HG03378 (cell line): ENCODE results near the gene CXXC5.
"Not testable (repeated sequence)": the region's sequence is repeated elsewhere in the genome, so short reads cannot be mapped to it uniquely, and the experiment has no call there.

Experiments used
- ATAC-seq: cut with Tn5 transposase; IDR thresholded peaks from one replicate; pipeline ENCODE4 v1.9.1; 2021; ENCODE audit warnings: mild to moderate bottlenecking, moderate library complexity; ENCODE audit not compliant: unreplicated experiment

Gene CXXC5

GRCh38 chr5:139648205-139649081 is at the start of gene CXXC5:
Gene CXXC5 (plus strand): TSS chr5:139648349. CDS start chr5:139680524, 32,175 bp downstream.
- no peak for ATAC-seq

- not testable (repeated sequence) for ATAC-seq
Observed at GRCh38 chr5:139598601-139598965, 49.6 kb upstream of the CXXC5 start.

- no peak for ATAC-seq
Observed at GRCh38 chr5:139600336-139600949, 47.7 kb upstream of the CXXC5 start.

- ATAC-seq: no peak
Observed at GRCh38 chr5:139601429-139601828, 46.7 kb upstream of the CXXC5 start.

GRCh38 chr5:139601948-139602347 is 46.2 kb upstream of the CXXC5 start:
- not testable (repeated sequence) for ATAC-seq

- peak; percentile 50 for ATAC-seq
Observed at GRCh38 chr5:139605887-139606286, 42.3 kb upstream of the CXXC5 start.

GRCh38 chr5:139611703-139612584 is 36.2 kb upstream of the CXXC5 start:
- no peak for ATAC-seq

- no peak for ATAC-seq
Observed at GRCh38 chr5:139619861-139620260, 28.3 kb upstream of the CXXC5 start.

GRCh38 chr5:139625398-139625797 is 22.8 kb upstream of the CXXC5 start:
- not testable (repeated sequence) for ATAC-seq

GRCh38 chr5:139630855-139631254 is 17.3 kb upstream of the CXXC5 start:
- no peak for ATAC-seq

- ATAC-seq: no peak
Observed at GRCh38 chr5:139631520-139632165, 16.5 kb upstream of the CXXC5 start.

GRCh38 chr5:139633295-139634027 is 14.7 kb upstream of the CXXC5 start:
- ATAC-seq: peak; percentile 29

- ATAC-seq: no peak
Observed at GRCh38 chr5:139634028-139634325, 14.2 kb upstream of the CXXC5 start.

- ATAC-seq: no peak
Observed at GRCh38 chr5:139634541-139634940, 13.6 kb upstream of the CXXC5 start.

GRCh38 chr5:139635191-139635590 is 13.0 kb upstream of the CXXC5 start:
- no peak for ATAC-seq

GRCh38 chr5:139635606-139636206 is 12.4 kb upstream of the CXXC5 start:
- ATAC-seq: no peak

GRCh38 chr5:139636207-139636792 is 11.8 kb upstream of the CXXC5 start:
- peak; percentile 78 for ATAC-seq

GRCh38 chr5:139636975-139637408 is 11.2 kb upstream of the CXXC5 start:
- ATAC-seq: peak; percentile 16

GRCh38 chr5:139637438-139638089 is 10.6 kb upstream of the CXXC5 start:
- ATAC-seq: no peak
